ENCODE data around the gene PI4K2A. TPM values are rescaled to one million over a fixed set of nuclear protein-coding genes. Genes with fewer than 3 reads are reported as not detected.

The PI4K2A gene
- total and polyA plus RNA-seq, 2 of the 4 experiments (the other 2 are of a cell fraction): 15.8 to 27.3 TPM

DNA sequence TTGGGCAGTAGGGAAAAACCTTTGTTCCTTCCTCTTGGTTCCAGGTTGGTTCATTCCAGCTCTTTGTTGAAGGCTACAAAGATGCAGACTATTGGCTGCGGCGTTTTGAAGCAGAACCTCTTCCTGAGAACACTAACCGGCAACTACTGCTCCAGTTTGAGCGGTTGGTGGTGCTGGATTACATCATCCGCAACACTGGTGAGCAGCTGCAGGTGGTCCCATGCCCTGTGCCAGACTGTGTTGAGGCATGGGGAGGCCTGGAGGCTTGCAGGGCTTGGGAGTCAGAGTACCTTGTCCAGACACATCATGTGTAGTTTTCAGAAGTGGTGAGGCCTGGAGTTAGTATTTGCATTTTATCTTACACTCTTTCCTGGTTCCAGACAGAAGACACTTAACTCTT lies 16.3 kb downstream of the PI4K2A start:
- no peak for ATAC-seq (ENCODE audit: low read depth)
- Histone ChIP-seq H3K9me3 (ENCODE audit: control insufficient read depth, insufficient read depth, low read length) (no peaks in the 10 kb centered on the region), H2AK9ac (replicated peaks; ENCODE audit: low read depth, low read length, poor library complexity) (no peak overlapping the region), H4K20me1 (ENCODE audit: insufficient read depth, low read length) (no peaks in the 10 kb centered on the region; the same call in 1 of the 2 replicates), H2AFZ (replicated peaks; ENCODE audit: low read length, poor library complexity) (no peak overlapping the region), H3K9me1 (ENCODE audit: insufficient read depth, low read length) (peaks cover 3% of the 10 kb centered on the region), H3K18ac (ENCODE audit: low read depth, low read length) (no peak overlapping the region), H2BK20ac (ENCODE audit: low read depth, low read length) (no peak overlapping the region), H3K4me1 (ENCODE audit: control insufficient read depth, insufficient read depth, low read length) (peaks cover under 1% of the 10 kb centered on the region; the same call in 1 of the 2 replicates), H2BK5ac (ENCODE audit: low read depth, low read length, poor library complexity, severe bottlenecking) (no peak overlapping the region), H2BK15ac (ENCODE audit: low read depth, low read length) (no peak overlapping the region), H2AK5ac (ENCODE audit: low read depth, low read length) (no peak overlapping the region), H3K79me1 (ENCODE audit: low read depth in 1 of 2, low read length in 2 of 2) (peaks cover 18 to 37% of the 10 kb centered on the region in 2 experiments), H2BK120ac (ENCODE audit: low read depth, low read length) (no peak overlapping the region), H3K4me2 (ENCODE audit: low read depth, low read length) (no peak overlapping the region), H3K27me3 (ENCODE audit: control insufficient read depth, insufficient read depth, low read length) (no peaks in the 10 kb centered on the region), H3K36me3 (ENCODE audit: control insufficient read depth, insufficient read depth, low read length) (peaks cover 37% of the 10 kb centered on the region), H3K23ac (ENCODE audit: low read depth, low read length) (no peak overlapping the region), H4K8ac (ENCODE audit: low read depth in 2 of 2, low read length in 2 of 2) (no peak overlapping the region), H3K4ac (ENCODE audit: low read depth, low read length) (no peak overlapping the region), H3K56ac (ENCODE audit: extremely low read depth, insufficient read depth, low read length) (no peak overlapping the region), H3K9ac (ENCODE audit: low read depth, low read length) (no peak overlapping the region), H4K91ac (ENCODE audit: insufficient read depth, low read depth, low read length) (no peak overlapping the region), H3K27ac (ENCODE audit: insufficient read depth, low read length) (no peak overlapping the region), H4K5ac (ENCODE audit: low read depth, low read length) (no peak overlapping the region), H3K14ac (replicated peaks; ENCODE audit: low read depth, low read length) (no peak overlapping the region), H3K4me3 (ENCODE audit: insufficient read depth, low read depth, low read length) (no peak overlapping the region)
- in situ Hi-C loops (cut with MboI; ENCODE audit: low sequenced_read_pairs) (no loop called here), dilution Hi-C loops (cut with HindIII; ENCODE audit: low sequenced_read_pairs, unreplicated experiment) (no loop called here), intact Hi-C loops (cut with micrococcal nuclease) (no loop called here)
- ChIA-PET CTCF (no interaction called here), POLR2A (ENCODE audit: unreplicated experiment) (no interaction called here)
- TF ChIP-seq POLR2A (IDR thresholded peaks at IDR 0.05; ENCODE audit: low read depth, low read length): no peak
- no peak for TF ChIP-seq SMC3 (IDR thresholded peaks at IDR 0.05; ENCODE audit: low read depth, low read length)
- no peak for TF ChIP-seq MAFK (IDR thresholded peaks at IDR 0.05; ENCODE audit: low read depth, low read length)
- no peak for TF ChIP-seq CEBPB (IDR thresholded peaks at IDR 0.05; ENCODE audit: low read depth, low read length)
- TF ChIP-seq NFE2L2 (IDR thresholded peaks at IDR 0.05; ENCODE audit: low read depth, low read length): no peak
- WGBS, 2 experiments (ENCODE audit: extremely low coverage in 2 of 2, insufficient read length in 1 of 2): 93% methylated on average over 3 of the region's 5 CpGs; no CpG with 5 or more reads in 1 of the 2 experiments
- BruUV-seq (replicated peaks): no TSS peak
- no peak for DNase-seq
